SK-N-SH treated with all-trans-retinoic acid at 6 μM for 48 hours (cell line): Measurements from ENCODE around the gene ADRA2C.

Source experiments
- ATAC-seq: fragments of 200-7000 bp; cut with Tn5 transposase; 3 replicates; pipeline ENCODE4 v1.9.1; 2020; ENCODE audit warnings: mild to moderate bottlenecking, moderate library complexity
- ARNTL ChIP-seq: fragments of 450-650 bp; formaldehyde crosslinking; IDR thresholded peaks from 2 replicates; pipeline ENCODE4 v1.5.0; 2020; ENCODE audit warnings: low read depth, mild to moderate bottlenecking, moderate library complexity, borderline replicate concordance
- BACH2 ChIP-seq: fragments of 250-450 bp; sonication (Bioruptor Pico); IDR thresholded peaks from 2 replicates; pipeline ENCODE4 v1.9.0; 2021; ENCODE audit warnings: mild to moderate bottlenecking, borderline replicate concordance
- CREB5 ChIP-seq: fragments of 250-450 bp; sonication (Bioruptor Pico); IDR thresholded peaks from 2 replicates; pipeline ENCODE4 v1.5.1; 2020; ENCODE audit warnings: low read depth, mild to moderate bottlenecking, moderate library complexity
- CSDC2 ChIP-seq: fragments of 250-450 bp; sonication (Bioruptor Pico); IDR thresholded peaks from 2 replicates; pipeline ENCODE4 v1.5.0; 2020; ENCODE audit warnings: mild to moderate bottlenecking, moderate library complexity
- CSRNP3 ChIP-seq: fragments of 250-450 bp; sonication (Bioruptor Pico); IDR thresholded peaks from 2 replicates; pipeline ENCODE4 v1.5.1; 2021; ENCODE audit warnings: mild to moderate bottlenecking, moderate library complexity
- ESRRG ChIP-seq: fragments of 250-450 bp; sonication (Bioruptor Pico); IDR thresholded peaks from 2 replicates; pipeline ENCODE4 v1.6.1; 2021; ENCODE audit warnings: mild to moderate bottlenecking
- ISL1 ChIP-seq: fragments of 250-450 bp; sonication (Bioruptor Pico); IDR thresholded peaks from 2 replicates; pipeline ENCODE4 v2.1.2; 2022; ENCODE audit warnings: mild to moderate bottlenecking, moderate library complexity
- OSR1 ChIP-seq: fragments of 250-450 bp; sonication (Bioruptor Pico); IDR thresholded peaks from 2 replicates; pipeline ENCODE4 v1.8.0; 2022; ENCODE audit warnings: moderate library complexity, mild to moderate bottlenecking, inconsistent platforms
- PATZ1 ChIP-seq: fragments of 250-450 bp; sonication (Bioruptor Pico); IDR thresholded peaks from 2 replicates; pipeline ENCODE4 v1.8.0; 2020; ENCODE audit warnings: mild to moderate bottlenecking, moderate library complexity, borderline replicate concordance
- POU6F1 ChIP-seq: fragments of 250-450 bp; sonication (Bioruptor Pico); IDR thresholded peaks from 2 replicates; pipeline ENCODE4 v1.8.0; 2021; ENCODE audit warnings: low read depth, mild to moderate bottlenecking, moderate library complexity, borderline replicate concordance
- PPARA ChIP-seq: fragments of 250-450 bp; sonication (Bioruptor Pico); IDR thresholded peaks from 2 replicates; pipeline ENCODE4 v1.5.0; 2020; ENCODE audit warnings: mild to moderate bottlenecking, borderline replicate concordance
- RARB ChIP-seq: fragments of 250-450 bp; sonication (Bioruptor Pico); IDR thresholded peaks from 2 replicates; pipeline ENCODE4 v1.8.0; 2021; ENCODE audit warnings: mild to moderate bottlenecking, moderate library complexity
- SNAI2 ChIP-seq: fragments of 250-450 bp; sonication (Bioruptor Pico); IDR thresholded peaks from 2 replicates; pipeline ENCODE4 v1.5.0; 2020; ENCODE audit warnings: mild to moderate bottlenecking, moderate library complexity
- TCF4 ChIP-seq: fragments of 250-450 bp; sonication (Bioruptor Pico); IDR thresholded peaks from 2 replicates; pipeline ENCODE4 v1.8.0; 2021; ENCODE audit warnings: mild to moderate bottlenecking, moderate library complexity, borderline replicate concordance
- TOX ChIP-seq: fragments of 250-450 bp; sonication (Bioruptor Pico); IDR thresholded peaks from 2 replicates; pipeline ENCODE4 v1.8.0; 2021; ENCODE audit warnings: mild to moderate bottlenecking, moderate library complexity, borderline replicate concordance
- TSHZ2 ChIP-seq: fragments of 250-450 bp; sonication (Bioruptor Pico); IDR thresholded peaks from 2 replicates; pipeline ENCODE4 v1.5.0; 2020; ENCODE audit warnings: mild to moderate bottlenecking, moderate library complexity
- ZC3H10 ChIP-seq: fragments of 250-450 bp; sonication (Bioruptor Pico); IDR thresholded peaks from 2 replicates; pipeline ENCODE4 v1.5.1; 2021; ENCODE audit warnings: mild to moderate bottlenecking, moderate library complexity
- ZFP3 ChIP-seq: fragments of 250-450 bp; sonication (Bioruptor Pico); IDR thresholded peaks from 2 replicates; pipeline ENCODE4 v1.5.0; 2020; ENCODE audit warnings: mild to moderate bottlenecking, moderate library complexity
- ZFP30 ChIP-seq: fragments of 450-650 bp; formaldehyde crosslinking; IDR thresholded peaks from 2 replicates; pipeline ENCODE4 v1.5.0; 2022; ENCODE audit warnings: mild to moderate bottlenecking, moderate library complexity
- ZNF565 ChIP-seq: fragments of 450-650 bp; formaldehyde crosslinking; conservative IDR thresholded peaks from 2 replicates; pipeline ENCODE4 v1.5.0; 2020; ENCODE audit warnings: low read depth, mild to moderate bottlenecking, moderate library complexity

ADRA2C gene

GRCh38 chr4:3805731-3806130, 39.5 kb downstream of the ADRA2C start:
- no peak for ATAC-seq
- TF ChIP-seq ZC3H10 (CRISPR knock-in tag) (no peak), CSRNP3 (no peak), CREB5 (CRISPR knock-in tag) (no peak), RARB (CRISPR knock-in tag) (no peak), ISL1 (CRISPR knock-in tag) (no peak), PPARA (no peak)

- TF ChIP-seq CSDC2 (CRISPR knock-in tag) (no peak), TCF4 (CRISPR knock-in tag) (no peak), OSR1 (CRISPR knock-in tag) (no peak), ISL1 (CRISPR knock-in tag) (no peak), POU6F1 (CRISPR knock-in tag) (no peak), SNAI2 (CRISPR knock-in tag) (no peak), ARNTL (no peak), CSRNP3 (no peak), TOX (CRISPR knock-in tag) (no peak), CREB5 (CRISPR knock-in tag) (no peak), ZNF565 (no peak), TSHZ2 (CRISPR knock-in tag) (no peak), RARB (CRISPR knock-in tag) (no peak), ESRRG (CRISPR knock-in tag) (no peak), ZFP3 (no peak), ZFP30 (CRISPR knock-in tag) (no peak), PPARA (no peak), BACH2 (CRISPR knock-in tag) (no peak)
- ATAC-seq, result no peak
Measured at GRCh38 chr4:3807311-3807710, 41.1 kb downstream of the ADRA2C start.

- TF ChIP-seq RARB (CRISPR knock-in tag), result no peak
- no peak for TF ChIP-seq TOX (CRISPR knock-in tag)
- no peak for TF ChIP-seq TCF4 (CRISPR knock-in tag)
- TF ChIP-seq PPARA, result no peak
- no peak for TF ChIP-seq ZNF565
- no peak for TF ChIP-seq ESRRG (CRISPR knock-in tag)
- no peak for TF ChIP-seq ZC3H10 (CRISPR knock-in tag)
- TF ChIP-seq CSDC2 (CRISPR knock-in tag), result no peak
- TF ChIP-seq OSR1 (CRISPR knock-in tag), result no peak
- TF ChIP-seq PATZ1 (CRISPR knock-in tag), result no peak
- TF ChIP-seq ISL1 (CRISPR knock-in tag), result no peak
- ATAC-seq, result no peak
Measured at GRCh38 chr4:3807822-3808496, 41.8 kb downstream of the ADRA2C start.
